NCI-H524 (cell line): Measurements from ENCODE around the gene NTRK2.

ENCODE experiments used
- DNase-seq, 2 experiments: peaks; one replicate each; lab custom pipeline; 2025; lab: John Stamatoyannopoulos, UW

NTRK2 gene

GRCh38 chr9:84669288-84670137 is at the start of gene NTRK2:
Gene NTRK2 (plus strand): TSS chr9:84669729. CDS start chr9:84670749, 1,020 bp downstream.
- DNase-seq, result peak in 1 of 2 experiments; percentile 6

GRCh38 chr9:84620338-84620737 is 49.2 kb upstream of the NTRK2 start:
- no peak for DNase-seq

GRCh38 chr9:84621811-84622210 is 47.7 kb upstream of the NTRK2 start:
- DNase-seq, result no peak

- DNase-seq, result no peak
Observed at GRCh38 chr9:84622981-84623380, 46.5 kb upstream of the NTRK2 start.

- no peak for DNase-seq
Observed at GRCh38 chr9:84636436-84636835, 33.1 kb upstream of the NTRK2 start.

- no peak for DNase-seq
Observed at GRCh38 chr9:84642553-84643141, 26.9 kb upstream of the NTRK2 start.

GRCh38 chr9:84647699-84648098 is 21.8 kb upstream of the NTRK2 start:
- DNase-seq, result no peak

GRCh38 chr9:84652496-84653120 is 16.9 kb upstream of the NTRK2 start:
- no peak for DNase-seq

GRCh38 chr9:84655447-84655846 is 14.1 kb upstream of the NTRK2 start:
- DNase-seq, result no peak

GRCh38 chr9:84659313-84659712 is 10.2 kb upstream of the NTRK2 start:
- no peak for DNase-seq

GRCh38 chr9:84659773-84660172 is 9.8 kb upstream of the NTRK2 start:
- DNase-seq, result no peak

- peak in 1 of 2 experiments; percentile 31 for DNase-seq
Observed at GRCh38 chr9:84667571-84668195, 1.8 kb upstream of the NTRK2 start.

GRCh38 chr9:84668196-84669012 is 1.1 kb upstream of the NTRK2 start:
- peak; percentile 25 to 63 for DNase-seq

- DNase-seq, result no peak
Observed at GRCh38 chr9:84669013-84669287, 579 bp upstream of the NTRK2 start.

- DNase-seq, result peak in 1 of 2 experiments; percentile 2
Observed at GRCh38 chr9:84670138-84671041, 861 bp downstream of the NTRK2 start.

- no peak for DNase-seq
Observed at GRCh38 chr9:84671586-84672521, 2.3 kb downstream of the NTRK2 start.

- no peak for DNase-seq
Observed at GRCh38 chr9:84673806-84674205, 4.3 kb downstream of the NTRK2 start.

- DNase-seq, result peak in 1 of 2 experiments; percentile 8
Observed at GRCh38 chr9:84677080-84677479, 7.6 kb downstream of the NTRK2 start.

- no peak for DNase-seq
Observed at GRCh38 chr9:84679571-84679970, 10.0 kb downstream of the NTRK2 start.
